ENCODE data around the gene CXCL12. TPM values are rescaled to one million over a fixed set of nuclear protein-coding genes. Genes with fewer than 3 reads are reported as not detected.

Gene CXCL12
- total RNA-seq, 1 donor from 2014 or later: not detected

- DNase-seq (no peak), ATAC-seq (ENCODE audit: low read depth) (no peak)
- ChIA-PET CTCF (no interaction called here), POLR2A (no interaction called here)
- Mint-ChIP-seq H3K9me3 (no peaks in the 10 kb centered on the region), H3K27me3 (no peaks in the 10 kb centered on the region), H3K27ac (no peak overlapping the region), H3K36me3 (ENCODE audit: low read depth) (no peaks in the 10 kb centered on the region), H3K4me3 (no peak overlapping the region), H3K4me1 (no peaks in the 10 kb centered on the region)
- intact Hi-C loops (cut with micrococcal nuclease): no loop called here
- TF ChIP-seq CTCF (IDR thresholded peaks at IDR 0.05): no peak
Measured at GRCh38 chr10:44356139-44357022, 28.5 kb downstream of the CXCL12 start.

GRCh38 chr10:44355630-44356029 lies 29.3 kb downstream of the CXCL12 start:
- H3K4me1 Mint-ChIP-seq: no peaks in the 10 kb centered on the region
- TF ChIP-seq CTCF (IDR thresholded peaks at IDR 0.05): no peak
- H3K9me3 Mint-ChIP-seq: no peaks in the 10 kb centered on the region
- H3K36me3 Mint-ChIP-seq (ENCODE audit: low read depth): no peaks in the 10 kb centered on the region
- no peak overlapping the region for H3K4me3 Mint-ChIP-seq
- CTCF ChIA-PET: no interaction called here
- no peak for DNase-seq
- POLR2A ChIA-PET: no interaction called here
- no peak overlapping the region for H3K27ac Mint-ChIP-seq
- ATAC-seq (ENCODE audit: low read depth): no peak
- H3K27me3 Mint-ChIP-seq: no peaks in the 10 kb centered on the region
- intact Hi-C loops (cut with micrococcal nuclease): no loop called here

DNA sequence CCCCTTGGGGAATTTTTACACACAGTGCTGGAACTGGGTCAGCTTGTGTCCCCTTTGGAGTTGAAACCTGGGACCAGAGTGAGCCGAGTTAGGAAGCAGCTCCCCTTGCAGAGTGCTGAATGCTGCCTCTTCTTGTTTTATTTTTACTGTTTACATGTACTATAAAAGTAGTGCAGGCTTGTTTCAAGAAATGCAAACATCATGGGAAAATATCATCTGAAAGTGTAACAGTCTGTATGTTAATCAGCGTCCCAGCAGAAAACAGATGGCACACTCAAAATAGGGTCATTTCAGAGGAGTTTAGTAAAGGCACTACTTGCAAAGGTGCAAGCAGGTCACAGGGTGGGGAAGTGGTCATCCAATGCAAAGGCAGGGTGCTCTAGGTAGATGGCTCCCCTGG lies 30.1 kb downstream of the CXCL12 start:
- no peaks in the 10 kb centered on the region for H3K4me1 Mint-ChIP-seq
- ATAC-seq (ENCODE audit: low read depth) (no peak), DNase-seq (no peak)
- no peak overlapping the region for H3K27ac Mint-ChIP-seq
- TF ChIP-seq CTCF (IDR thresholded peaks at IDR 0.05): no peak
- CTCF ChIA-PET: no interaction called here
- intact Hi-C loops (cut with micrococcal nuclease): no loop called here
- no peaks in the 10 kb centered on the region for H3K27me3 Mint-ChIP-seq
- H3K36me3 Mint-ChIP-seq (ENCODE audit: low read depth): no peaks in the 10 kb centered on the region
- no peak overlapping the region for H3K4me3 Mint-ChIP-seq
- POLR2A ChIA-PET: no interaction called here
- H3K9me3 Mint-ChIP-seq: no peaks in the 10 kb centered on the region

DNA sequence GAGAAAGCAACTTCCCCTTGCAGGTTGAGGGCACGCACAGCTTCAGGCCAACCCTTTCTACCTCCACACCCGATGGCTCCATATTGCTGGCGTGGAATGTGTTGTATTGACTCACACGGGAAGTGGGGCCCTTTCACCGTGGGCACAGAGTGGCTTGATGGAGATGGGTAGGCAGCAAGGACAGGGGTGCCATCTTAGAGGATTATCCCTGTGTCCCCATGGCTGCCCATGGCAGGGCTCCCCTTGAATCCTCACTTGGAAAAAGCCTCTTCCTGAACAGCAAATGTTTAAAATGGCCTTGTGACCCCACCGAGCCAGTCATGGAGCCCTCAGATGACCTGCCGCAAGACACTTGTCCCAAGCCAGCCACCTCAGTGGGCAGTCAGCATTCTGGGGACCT lies 31.2 kb downstream of the CXCL12 start:
- no peak for DNase-seq
- no peaks in the 10 kb centered on the region for H3K9me3 Mint-ChIP-seq
- ChIA-PET POLR2A (no interaction called here), CTCF (no interaction called here)
- ATAC-seq (ENCODE audit: low read depth): no peak
- H3K4me1 Mint-ChIP-seq: no peaks in the 10 kb centered on the region
- no peaks in the 10 kb centered on the region for H3K27me3 Mint-ChIP-seq
- no peak for TF ChIP-seq CTCF (IDR thresholded peaks at IDR 0.05)
- no peak overlapping the region for H3K27ac Mint-ChIP-seq
- intact Hi-C loops (cut with micrococcal nuclease): no loop called here
- H3K36me3 Mint-ChIP-seq (ENCODE audit: low read depth): no peaks in the 10 kb centered on the region
- no peak overlapping the region for H3K4me3 Mint-ChIP-seq

DNA sequence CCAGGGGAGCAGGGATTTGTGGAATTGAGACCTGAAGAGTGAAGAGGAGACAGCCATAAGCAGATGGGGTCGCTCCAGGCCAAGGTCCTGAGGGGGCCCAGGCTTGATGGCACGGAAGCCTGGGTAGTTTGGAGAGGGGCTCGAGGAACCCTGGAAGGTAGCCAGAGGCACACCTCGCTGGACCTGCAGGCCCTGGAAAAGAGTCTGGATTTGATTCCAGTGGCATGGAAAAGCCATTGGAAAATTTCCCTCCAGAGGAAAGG lies 31.8 kb downstream of the CXCL12 start:
- intact Hi-C loops (cut with micrococcal nuclease): no loop called here

More for the DNA sequence above, 31.8 kb downstream of the CXCL12 start:
- CTCF ChIA-PET: no interaction called here
- no peaks in the 10 kb centered on the region for H3K4me1 Mint-ChIP-seq
- TF ChIP-seq CTCF (IDR thresholded peaks at IDR 0.05): no peak
- no peaks in the 10 kb centered on the region for H3K27me3 Mint-ChIP-seq
- DNase-seq (no peak), ATAC-seq (ENCODE audit: low read depth) (no peak)
- H3K9me3 Mint-ChIP-seq: no peaks in the 10 kb centered on the region
- H3K4me3 Mint-ChIP-seq: no peak overlapping the region
- H3K27ac Mint-ChIP-seq: no peak overlapping the region
- POLR2A ChIA-PET: no interaction called here
- H3K36me3 Mint-ChIP-seq (ENCODE audit: low read depth): no peaks in the 10 kb centered on the region
